Esophagus squamous epithelium (tissue), 5 donors: ENCODE data around the gene FBXW11. TPM values are rescaled to one million over a fixed set of nuclear protein-coding genes. Genes with fewer than 3 reads are reported as not detected.

Experiments
- DNase-seq: peaks from one replicate; lab custom pipeline; 2025; lab: John Stamatoyannopoulos, UW
- H3K27ac ChIP-seq, 4 donors: fragments of 200-600 bp; sonication (generic); one replicate each; pipeline ENCODE4 v1.5.1; 2016 to 2019; ENCODE audit warnings: mild to moderate bottlenecking in 1 of 4
- H3K27me3 ChIP-seq, 4 donors: fragments of 200-600 bp; sonication (generic); 1 replicate in 3 of 4; 2 replicates in 1 of 4; pipeline versions ENCODE4 v1.5.1 to v1.6.0; 2017 to 2021; ENCODE audit warnings: antibody characterized with exemption in 1 of 4
- H3K36me3 ChIP-seq, 3 donors: fragments of 200-600 bp; sonication (generic); one replicate each; pipeline ENCODE4 v1.5.1; 2016 to 2019
- H3K4me1 ChIP-seq, 3 donors: fragments of 200-600 bp; sonication (generic); one replicate each; pipeline ENCODE4 v1.5.1; 2017 to 2019
- H3K4me3 ChIP-seq, 4 donors: fragments of 200-600 bp; sonication (generic); 1 replicate in 3 of 4; 2 replicates in 1 of 4; pipeline ENCODE4 v1.5.1; 2016 to 2019; ENCODE audit warnings: mild to moderate bottlenecking in 2 of 4, moderate library complexity in 1 of 4
- H3K9me3 ChIP-seq, 3 donors: fragments of 200-600 bp; sonication (generic); one replicate each; pipeline ENCODE4 v1.5.1; 2016 to 2019
- CTCF ChIP-seq, 6 experiments: fragments of 450-650 bp in 4 of 6; fragments of 200-600 bp in 2 of 6; sonication (generic) in 2 of 6; IDR thresholded peaks; one replicate each; pipeline ENCODE4 v1.5.1; 2016 to 2019; ENCODE audit warnings: antibody characterized with exemption in 6 of 6, mild to moderate bottlenecking in 4 of 6, moderate library complexity in 4 of 6
- POLR2A ChIP-seq, 4 donors: fragments of 450-650 bp; IDR thresholded peaks; one replicate each; pipeline ENCODE4 v1.6.1; 2017; ENCODE audit warnings: antibody characterized with exemption in 4 of 4, mild to moderate bottlenecking in 4 of 4, moderate library complexity in 3 of 4
- WGBS, 2 donors: methylation state at CpG; one replicate each; pipeline ENCODE4 v1.1.5; 2018; 5-methylcytosine and 5-hydroxymethylcytosine counted together
- intact Hi-C: fragments of 100-400 bp; cut with DNase I; formaldehyde crosslinking; loops from one replicate; pipeline ENCODE4 v1.15.0; 2022
- total RNA-seq, 4 donors: library from RNA; depleted of rRNA; stranded (reverse); fragments of >200 nt; gene quantifications; one replicate each; pipeline ENCODE4 v1.1.0, GENCODE V29; 2016
- donor health status: DM: yes; HTN: yes; CAD: no.

The FBXW11 gene
- total RNA-seq, 4 donors from 2014 or later = 43.5 to 63.2 (median 49.0) TPM

- no peak for TF ChIP-seq CTCF (IDR thresholded peaks at IDR 0.05)
- TF ChIP-seq POLR2A (IDR thresholded peaks at IDR 0.05) = no peak
- H3K4me1 ChIP-seq = peaks cover 0 to 14% (median 8%) of the 10 kb centered on the region in 3 donors
- no peak overlapping the region for H3K27ac ChIP-seq
- H3K4me3 ChIP-seq = no peak overlapping the region
- 93 to 95% methylated on average over 4 of the region's 4 CpGs for WGBS, 2 donors
- peaks cover 0 to 13% (median 3%) of the 10 kb centered on the region in 3 donors for H3K9me3 ChIP-seq
- no peaks in the 10 kb centered on the region for H3K36me3 ChIP-seq
- no peaks in the 10 kb centered on the region for H3K27me3 ChIP-seq
- DNase-seq = no peak
- intact Hi-C loops = no loop called here
These were observed 69.1 kb downstream of the FBXW11 start for GRCh38 chr5:171937351-171937750.

DNA sequence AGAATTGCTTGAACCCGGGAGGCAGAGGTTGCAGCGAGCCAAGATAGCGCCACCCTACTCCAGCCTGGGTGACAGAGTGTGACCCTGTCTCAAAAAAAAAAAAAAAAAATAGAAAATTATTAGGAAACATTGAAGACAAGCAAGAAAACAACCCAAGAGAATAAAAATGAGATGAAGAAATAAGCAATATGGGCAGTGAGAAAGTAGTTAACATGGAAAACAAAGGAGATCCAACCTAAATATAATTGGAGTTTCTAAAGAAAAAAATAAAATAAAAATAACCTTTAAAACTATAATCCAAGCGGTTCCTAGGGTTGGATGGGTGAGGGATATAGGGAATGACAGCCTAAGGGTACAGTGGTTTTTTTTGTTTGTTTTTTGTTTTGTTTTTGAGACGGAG lies 71.9 kb downstream of the FBXW11 start:
- Histone ChIP-seq H3K4me1 (peaks cover 0 to under 1% (median 0%) of the 10 kb centered on the region in 3 donors), H3K4me3 (no peak overlapping the region), H3K9me3 (peaks cover 0 to 13% (median 3%) of the 10 kb centered on the region in 3 donors), H3K36me3 (no peaks in the 10 kb centered on the region), H3K27ac (no peak overlapping the region), H3K27me3 (no peaks in the 10 kb centered on the region)
- intact Hi-C loops = no loop called here
- TF ChIP-seq CTCF (IDR thresholded peaks at IDR 0.05) (no peak), POLR2A (IDR thresholded peaks at IDR 0.05) (no peak)
- no peak for DNase-seq
- WGBS, 2 donors = 96% methylated on average over 5 of the region's 5 CpGs

DNA sequence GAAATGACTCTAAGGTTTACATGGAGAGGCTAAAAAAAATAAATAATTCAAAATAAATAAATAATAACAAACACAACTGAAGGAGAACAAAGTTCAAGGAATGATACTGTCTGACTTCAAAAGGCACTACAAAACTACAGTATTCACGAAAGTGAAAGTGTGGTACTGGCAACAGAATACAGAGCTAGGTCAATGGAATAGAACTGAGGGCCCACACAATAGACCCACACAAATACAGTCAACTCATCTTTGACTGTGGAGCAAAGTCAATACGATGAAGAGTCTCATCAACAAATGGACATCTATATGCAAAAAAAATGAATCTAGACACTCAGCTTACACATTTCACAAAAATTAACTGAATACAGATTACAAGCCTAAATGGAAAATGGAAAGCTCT lies 75.3 kb downstream of the FBXW11 start:
- DNase-seq = no peak
- Histone ChIP-seq H3K27ac (no peak overlapping the region), H3K4me3 (no peak overlapping the region), H3K4me1 (peaks cover 0 to 21% (median 5%) of the 10 kb centered on the region in 3 donors), H3K36me3 (no peaks in the 10 kb centered on the region), H3K27me3 (no peaks in the 10 kb centered on the region), H3K9me3 (peaks cover 0 to 13% (median 3%) of the 10 kb centered on the region in 3 donors)
- intact Hi-C loops = no loop called here
- 88 to 95% methylated on average over 2 of the region's 2 CpGs for WGBS, 2 donors
- TF ChIP-seq CTCF (IDR thresholded peaks at IDR 0.05) (no peak), POLR2A (IDR thresholded peaks at IDR 0.05) (no peak)

DNA sequence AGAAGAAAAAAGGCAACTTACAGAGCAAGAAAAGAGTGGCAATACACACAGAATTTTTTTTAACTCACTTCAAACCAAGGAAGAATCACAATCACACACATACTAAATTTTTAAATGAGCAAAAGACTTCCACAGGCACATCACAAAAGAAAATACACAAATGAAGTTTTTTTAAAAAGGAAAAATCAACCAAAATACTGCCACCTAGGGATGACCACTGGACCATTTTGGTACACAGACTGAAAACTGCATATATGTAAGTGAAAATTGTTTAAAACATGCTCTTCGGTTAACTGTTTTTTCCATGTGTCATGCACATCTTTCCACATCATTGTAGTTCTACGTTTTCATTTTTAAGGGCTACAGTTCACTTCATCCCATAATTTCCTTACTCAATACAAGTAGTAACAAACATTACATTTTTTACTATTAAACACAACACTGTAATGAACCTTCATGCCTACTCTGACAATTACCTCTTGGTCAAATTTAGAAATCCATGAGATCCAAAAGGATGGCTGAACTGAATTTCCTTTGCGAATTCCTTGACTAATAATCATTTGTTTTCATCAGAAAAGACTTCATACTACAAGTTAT lies 79.0 kb downstream of the FBXW11 start:
- no peaks in the 10 kb centered on the region for H3K36me3 ChIP-seq
- intact Hi-C loops = no loop called here
- TF ChIP-seq POLR2A (IDR thresholded peaks at IDR 0.05) (no peak), CTCF (IDR thresholded peaks at IDR 0.05) (peak in 1 of 6 experiments; percentile 18)
- 84 to 90% methylated on average over 3 of the region's 3 CpGs for WGBS, 2 donors
- no peak for DNase-seq
- H3K27me3 ChIP-seq = no peaks in the 10 kb centered on the region
- H3K9me3 ChIP-seq = no peaks in the 10 kb centered on the region
- H3K4me3 ChIP-seq = no peak overlapping the region
- H3K27ac ChIP-seq = no peak overlapping the region
- peaks cover 0 to 27% (median 7%) of the 10 kb centered on the region in 3 donors for H3K4me1 ChIP-seq

DNA sequence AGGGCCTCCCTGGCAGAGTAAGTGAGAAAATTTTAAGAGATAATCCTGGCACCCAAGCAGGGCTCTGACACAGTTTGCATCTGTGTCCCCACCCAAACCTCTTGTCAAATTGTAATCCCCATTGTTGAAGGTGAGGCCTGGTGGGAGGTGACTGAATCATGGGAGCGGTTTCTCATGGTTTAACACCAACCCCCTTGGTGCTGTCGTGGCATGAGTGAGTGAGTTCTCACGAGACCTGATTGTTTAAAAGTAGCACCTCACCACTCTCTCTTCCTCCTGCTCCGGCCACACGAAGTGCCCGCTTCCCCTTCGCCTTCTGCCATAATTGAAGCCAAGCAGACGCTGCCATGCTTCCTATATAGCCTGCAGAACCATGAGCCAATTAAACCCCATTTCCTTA lies 80.1 kb downstream of the FBXW11 start:
- Histone ChIP-seq H3K9me3 (no peaks in the 10 kb centered on the region), H3K4me1 (peaks cover 0 to 27% (median 7%) of the 10 kb centered on the region in 3 donors), H3K27ac (peak overlapping the region in 1 of 4 donors; percentile 30), H3K4me3 (no peak overlapping the region), H3K36me3 (no peaks in the 10 kb centered on the region), H3K27me3 (no peaks in the 10 kb centered on the region)
- no peak for DNase-seq
- intact Hi-C loops = no loop called here
- no peak for TF ChIP-seq CTCF (IDR thresholded peaks at IDR 0.05)
- TF ChIP-seq POLR2A (IDR thresholded peaks at IDR 0.05) = no peak
- 63 to 71% methylated on average over 8 of the region's 8 CpGs for WGBS, 2 donors
